GM18498 (cell line): ENCODE measurements around the gene TKT.

Experiments used
- ATAC-seq: cut with Tn5 transposase; IDR thresholded peaks from one replicate; pipeline ENCODE4 v1.9.1; 2021; ENCODE audit warnings: mild to moderate bottlenecking, moderate library complexity; ENCODE audit not compliant: unreplicated experiment

The TKT gene

DNA sequence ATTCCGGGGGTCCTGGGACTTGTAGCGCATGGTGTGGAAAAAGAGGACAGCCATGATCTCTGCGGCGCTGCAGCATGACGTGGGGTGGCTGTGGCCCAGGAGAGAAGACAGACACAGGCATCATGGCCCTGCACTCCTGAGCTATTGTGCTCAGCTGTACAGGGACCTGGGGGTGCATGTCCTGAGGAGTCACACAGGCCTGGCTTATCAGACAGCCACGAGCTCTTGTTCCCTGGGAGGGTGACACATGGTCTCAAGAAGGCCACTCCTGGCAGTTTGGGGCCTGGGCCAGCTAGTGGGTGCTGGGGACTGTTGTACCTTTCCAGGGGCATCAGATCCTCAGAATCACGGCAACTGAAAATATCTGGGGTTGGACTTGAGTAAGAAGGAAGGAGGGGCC, 13.7 kb downstream of the TKT start:
- no peak for ATAC-seq

- no peak for ATAC-seq
These were observed 14.5 kb downstream of the TKT start for GRCh38 chr3:53240989-53241972.

DNA sequence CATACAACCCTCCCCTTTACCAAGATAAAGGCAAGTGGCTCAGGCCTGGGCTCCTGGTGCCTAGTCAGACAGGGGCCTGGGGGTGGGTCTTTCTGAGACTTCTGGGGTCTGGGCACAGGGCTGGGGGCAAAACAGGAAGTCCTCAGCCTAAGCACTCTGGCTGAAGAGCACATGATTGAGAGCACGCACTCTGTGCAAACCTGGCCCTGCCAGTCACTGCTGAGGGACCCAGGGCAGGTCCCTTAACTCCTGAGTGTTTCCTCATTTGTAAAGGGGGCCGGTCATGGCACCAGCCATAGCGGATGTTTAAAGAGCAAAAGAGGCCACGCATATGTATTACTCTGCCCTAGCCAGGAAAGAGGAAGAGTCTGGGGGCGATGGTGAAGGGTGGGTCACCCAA, 16.0 kb downstream of the TKT start:
- ATAC-seq: no peak

- no peak for ATAC-seq
These were observed 16.9 kb downstream of the TKT start for GRCh38 chr3:53238886-53239285.

GRCh38 chr3:53238051-53238850, 17.6 kb downstream of the TKT start:
- ATAC-seq: no peak

GRCh38 chr3:53236112-53236841, 19.5 kb downstream of the TKT start:
- no peak for ATAC-seq

DNA sequence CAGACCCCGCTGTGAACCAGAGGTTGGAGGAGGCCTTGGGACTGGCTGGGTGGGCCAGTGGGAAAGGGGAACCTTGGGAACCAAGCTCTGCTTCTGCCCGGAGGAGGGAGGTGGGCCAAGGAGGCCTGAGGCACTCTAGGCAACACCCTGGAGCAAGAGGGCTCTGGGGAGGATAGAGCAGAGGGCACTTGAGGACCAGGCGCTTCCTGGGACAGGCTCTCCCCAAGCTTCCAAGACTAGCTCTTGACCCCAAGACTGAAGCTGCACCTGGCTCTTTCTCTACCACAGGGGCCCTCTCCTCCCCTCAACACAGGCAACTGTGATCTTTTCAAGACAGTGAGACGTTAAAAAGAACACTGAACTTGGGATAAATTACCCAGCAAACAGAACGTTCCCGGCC, 20.3 kb downstream of the TKT start:
- no peak for ATAC-seq

DNA sequence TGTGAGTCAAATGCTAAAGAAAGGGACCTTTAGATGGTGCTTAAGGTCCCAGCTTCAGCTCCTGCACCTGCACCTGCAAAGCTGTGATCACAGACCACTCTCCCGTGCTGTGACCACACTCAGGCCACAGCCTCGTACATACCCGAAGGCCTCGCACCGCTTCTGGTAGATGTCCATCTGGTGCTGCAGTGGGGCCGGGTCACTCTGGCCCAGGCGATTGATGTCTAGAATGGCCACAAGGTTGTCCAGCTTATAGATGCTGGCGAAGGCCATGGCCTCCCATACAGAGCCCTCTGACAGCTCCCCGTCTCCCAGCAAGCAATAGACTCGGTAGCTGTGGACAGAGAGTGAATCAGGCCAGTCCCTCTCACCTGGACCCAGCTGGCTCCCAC, 21.0 kb downstream of the TKT start:
- ATAC-seq: no peak

DNA sequence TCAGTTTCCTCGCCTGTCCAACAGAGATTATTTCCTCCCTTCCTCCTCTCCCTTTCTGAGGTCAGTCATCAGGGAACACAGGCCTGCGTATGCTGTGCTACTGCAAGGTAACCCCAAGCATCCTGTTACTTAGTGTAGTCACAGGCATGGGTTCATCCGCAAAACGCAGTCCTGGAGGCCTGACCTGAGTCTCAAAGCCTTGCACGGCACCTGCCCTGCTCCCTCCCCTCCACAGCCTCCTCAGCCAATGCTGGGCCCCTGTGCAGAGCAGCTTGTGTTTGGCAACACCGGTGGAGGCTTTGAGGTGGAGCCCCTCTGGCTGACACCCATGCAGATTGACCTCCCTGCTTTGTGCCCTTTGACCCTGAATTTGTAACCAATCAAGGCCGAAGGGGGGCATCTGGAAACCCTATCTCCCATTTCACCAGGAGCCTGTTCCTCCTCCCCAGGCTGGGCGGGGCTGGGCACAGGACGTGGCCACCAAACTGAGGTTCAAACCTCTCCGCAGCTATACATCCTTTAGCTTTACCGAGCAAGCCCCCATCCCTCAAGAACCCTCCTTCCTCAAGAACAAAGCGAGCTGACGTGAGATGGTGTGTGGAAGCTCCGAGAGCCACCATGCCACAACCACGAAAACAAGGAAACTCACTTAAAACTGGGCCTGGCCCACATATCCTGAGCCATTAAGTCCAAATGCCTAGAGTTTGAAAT, 21.5 kb downstream of the TKT start:
- ATAC-seq: no peak

- ATAC-seq: no peak
These were observed 23.0 kb downstream of the TKT start for GRCh38 chr3:53232641-53233377.

DNA sequence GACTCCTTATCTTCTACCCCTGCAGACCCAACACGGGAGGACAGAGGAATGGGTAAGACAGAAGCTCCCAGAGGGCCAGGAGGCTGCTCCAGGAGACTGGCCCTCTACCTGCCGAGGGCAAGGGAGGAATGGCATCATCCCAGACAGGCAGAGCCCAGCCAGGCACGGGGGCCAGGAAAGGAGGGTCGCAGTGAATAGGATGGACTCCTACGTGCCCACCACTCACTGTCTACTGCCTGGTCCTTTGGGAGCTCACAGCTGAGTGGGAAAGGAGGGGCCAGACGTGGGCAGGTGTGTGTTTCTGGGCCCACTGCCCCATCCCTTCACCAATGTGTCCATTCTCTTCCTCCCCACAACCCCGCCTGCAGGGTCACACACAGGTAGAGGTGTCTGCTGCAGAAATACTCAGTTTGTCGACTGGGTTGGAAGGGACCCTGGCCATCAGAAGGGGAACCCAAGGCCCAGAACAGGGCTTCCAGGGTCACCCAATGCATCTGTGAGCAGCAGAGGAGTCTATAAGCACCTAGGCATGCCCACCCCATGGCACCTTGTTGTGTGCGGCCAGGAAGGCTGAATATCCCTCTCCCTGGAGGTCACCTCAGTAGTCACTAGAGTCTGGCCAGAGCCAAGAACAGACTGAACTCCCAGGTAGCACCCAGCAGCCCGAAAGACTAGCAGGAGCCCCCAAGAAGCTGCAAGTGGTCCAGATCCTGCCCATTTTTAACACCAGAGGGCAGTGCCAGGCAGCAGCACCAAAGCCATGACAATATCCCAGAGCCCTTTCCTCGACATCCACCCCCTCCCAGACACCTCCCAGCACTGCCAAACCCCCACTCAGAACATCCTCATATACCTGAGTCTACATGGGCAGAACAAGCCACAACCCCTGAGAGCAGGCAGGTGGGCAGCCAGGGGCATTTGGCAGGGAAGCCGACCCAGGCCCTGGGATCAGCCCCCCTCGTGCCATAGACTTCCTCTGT, 24.0 kb downstream of the TKT start:
- no peak for ATAC-seq

GRCh38 chr3:53230789-53231188, 25.0 kb downstream of the TKT start:
- ATAC-seq: no peak

DNA sequence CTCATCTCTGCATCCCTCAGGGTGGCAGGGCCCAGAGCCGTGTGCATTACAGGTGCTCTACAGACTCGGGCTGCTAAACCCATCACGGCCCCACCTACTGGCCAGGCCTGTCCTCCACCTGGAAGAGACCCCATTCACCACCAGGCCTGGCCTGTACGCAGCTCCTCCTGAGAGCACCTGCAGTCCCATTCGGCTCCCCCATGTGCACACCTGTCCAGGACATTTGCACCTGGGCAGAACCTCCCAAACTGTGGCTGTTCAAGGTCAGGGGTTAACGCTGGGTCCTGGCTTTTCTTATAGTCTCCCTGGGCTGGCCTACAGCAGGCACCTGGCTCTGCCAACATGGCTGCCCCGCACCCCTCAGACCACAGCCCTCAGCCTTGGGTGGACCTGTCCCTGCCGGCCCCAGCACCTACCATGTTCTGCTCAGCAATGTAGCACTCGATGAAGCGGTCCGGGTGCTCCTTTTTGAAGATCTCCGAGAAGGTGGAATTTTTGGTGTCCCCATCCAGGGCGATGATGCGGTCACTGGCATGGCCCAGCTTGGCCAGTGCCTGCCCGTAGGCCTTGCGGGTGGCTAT, 25.7 kb downstream of the TKT start:
- ATAC-seq: no peak

DNA sequence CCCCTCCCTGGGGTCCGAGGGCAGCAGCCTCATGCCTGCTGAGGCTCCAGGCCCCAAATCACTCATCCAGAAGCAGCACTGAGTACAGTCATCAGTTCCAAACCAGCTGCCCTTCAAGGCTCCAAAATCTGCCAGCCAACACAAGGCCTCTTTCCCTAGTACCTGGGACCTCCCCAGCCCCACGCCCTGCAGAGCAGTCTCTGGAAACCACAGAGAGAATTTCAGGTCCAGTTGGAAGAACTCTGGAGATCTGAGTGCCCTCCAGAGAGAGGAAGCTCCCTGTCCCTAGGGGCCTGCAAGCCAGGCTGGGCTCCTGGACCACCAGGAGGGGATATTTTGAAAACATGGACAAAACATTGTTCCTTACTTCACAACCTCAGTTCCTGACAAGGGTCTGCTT, 26.2 kb downstream of the TKT start:
- ATAC-seq: no peak

DNA sequence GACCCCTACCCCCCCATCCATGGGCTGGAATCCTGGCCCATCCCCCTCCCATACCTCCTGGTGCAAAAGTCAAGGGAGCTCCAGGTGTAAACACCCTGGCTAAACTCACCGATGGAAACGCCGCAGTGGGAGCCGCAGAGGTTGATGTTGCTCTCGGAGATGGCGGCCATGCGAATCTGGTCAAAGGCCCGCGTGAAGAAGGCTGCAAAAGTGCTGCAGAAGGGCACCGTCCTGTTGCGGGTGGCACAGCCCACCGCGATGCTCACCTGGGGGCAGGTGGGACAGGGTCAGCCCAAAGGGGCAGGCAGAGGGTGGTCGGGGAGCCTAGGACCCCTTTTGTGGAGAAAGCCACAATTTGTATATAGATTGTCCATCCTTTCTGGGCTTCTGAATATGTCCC, 26.7 kb downstream of the TKT start:
- ATAC-seq: no peak

DNA sequence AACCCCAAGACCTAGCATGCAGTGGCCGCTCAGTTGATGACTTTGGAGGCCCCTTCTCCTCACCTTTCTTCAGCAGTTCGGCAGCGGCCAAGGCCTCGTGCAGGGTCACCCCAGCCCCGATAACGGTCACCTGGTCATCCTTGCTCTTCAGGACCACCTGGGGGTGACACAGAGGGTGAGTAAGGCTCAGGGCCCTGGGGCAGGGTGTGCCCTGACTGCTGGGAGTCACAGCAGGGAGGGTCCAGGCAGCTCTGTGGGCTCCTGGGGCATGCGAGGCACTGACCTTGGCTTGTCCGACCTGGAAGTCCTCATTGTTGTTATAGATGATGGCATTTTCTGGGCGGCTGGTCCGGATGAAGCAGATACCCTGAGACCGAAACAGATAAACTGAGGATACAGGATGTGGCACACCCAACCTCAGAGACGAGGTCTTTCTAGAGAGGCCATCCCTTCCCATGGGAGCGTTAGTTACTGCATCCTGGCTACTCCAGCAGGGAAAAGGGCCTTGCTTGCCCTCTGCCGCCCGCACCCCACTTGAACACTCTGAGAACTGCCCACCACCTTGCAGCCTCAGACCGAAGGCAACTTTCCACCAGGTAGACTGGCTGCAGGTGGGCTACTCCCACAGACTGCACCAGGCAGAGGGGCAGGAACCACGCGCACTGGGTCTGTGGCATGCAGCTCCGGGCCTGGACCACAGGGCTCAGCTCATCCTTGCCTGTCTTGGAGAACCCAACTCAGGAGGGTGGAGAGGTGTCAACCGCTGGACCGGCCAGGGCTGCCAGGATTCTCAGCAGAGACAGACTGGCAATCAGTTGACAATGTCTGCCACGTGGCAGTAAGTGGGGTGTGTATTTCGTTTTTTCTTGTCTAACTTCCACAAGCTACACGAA, 27.6 kb downstream of the TKT start:
- no peak for ATAC-seq

- ATAC-seq: no peak
These were observed 28.9 kb downstream of the TKT start for GRCh38 chr3:53226841-53227407.
